OCI-LY7 (cell line): ENCODE measurements around the gene ADGRD1.
"Not testable (repeated sequence)": the region's sequence is repeated elsewhere in the genome, so short reads cannot be mapped to it uniquely, and the experiment has no call there.

Source experiments
- EZH2phosphoT487 ChIP-seq: fragments of 200-600 bp; sonication (generic); IDR thresholded peaks from 2 replicates; pipeline ENCODE4 v1.6.1; 2018; ENCODE audit warnings: low read depth, borderline replicate concordance, mild to moderate bottlenecking, mixed run types, antibody characterized with exemption, low read length, moderate library complexity, mixed read lengths
- TF ChIP-seq, protein P1 (sequence below): fragments of 200-600 bp; sonication (generic); conservative IDR thresholded peaks from 2 replicates; pipeline ENCODE4 v1.5.1; 2014; ENCODE audit warnings: mild to moderate bottlenecking, antibody characterized with exemption, low read length, moderate library complexity, mixed read lengths

DNA sequence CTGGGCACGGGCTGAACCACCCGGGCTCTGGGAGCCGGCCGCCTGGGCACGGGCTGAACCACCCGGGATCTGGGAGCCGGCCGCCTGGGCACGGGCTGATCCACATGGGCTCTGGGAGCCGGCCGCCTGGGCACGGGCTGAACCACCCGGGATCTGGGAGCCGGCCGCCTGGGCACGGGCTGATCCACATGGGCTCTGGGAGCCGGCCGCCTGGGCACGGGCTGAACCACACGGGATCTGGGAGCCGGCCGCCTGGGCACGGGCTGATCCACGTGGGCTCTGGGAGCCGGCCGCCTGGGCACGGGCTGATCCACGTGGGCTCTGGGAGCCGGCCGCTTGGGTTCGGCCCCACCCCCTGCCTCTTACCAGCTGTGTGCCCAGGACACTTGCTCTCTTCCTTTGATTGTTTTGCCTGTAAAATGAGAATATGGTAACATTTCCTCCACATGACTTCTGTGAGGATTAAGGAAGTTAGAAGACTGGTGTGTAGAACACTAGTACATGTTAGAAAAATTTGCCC lies 48.7 kb upstream of the ADGRD1 start:
- TF ChIP-seq, protein P1, sequence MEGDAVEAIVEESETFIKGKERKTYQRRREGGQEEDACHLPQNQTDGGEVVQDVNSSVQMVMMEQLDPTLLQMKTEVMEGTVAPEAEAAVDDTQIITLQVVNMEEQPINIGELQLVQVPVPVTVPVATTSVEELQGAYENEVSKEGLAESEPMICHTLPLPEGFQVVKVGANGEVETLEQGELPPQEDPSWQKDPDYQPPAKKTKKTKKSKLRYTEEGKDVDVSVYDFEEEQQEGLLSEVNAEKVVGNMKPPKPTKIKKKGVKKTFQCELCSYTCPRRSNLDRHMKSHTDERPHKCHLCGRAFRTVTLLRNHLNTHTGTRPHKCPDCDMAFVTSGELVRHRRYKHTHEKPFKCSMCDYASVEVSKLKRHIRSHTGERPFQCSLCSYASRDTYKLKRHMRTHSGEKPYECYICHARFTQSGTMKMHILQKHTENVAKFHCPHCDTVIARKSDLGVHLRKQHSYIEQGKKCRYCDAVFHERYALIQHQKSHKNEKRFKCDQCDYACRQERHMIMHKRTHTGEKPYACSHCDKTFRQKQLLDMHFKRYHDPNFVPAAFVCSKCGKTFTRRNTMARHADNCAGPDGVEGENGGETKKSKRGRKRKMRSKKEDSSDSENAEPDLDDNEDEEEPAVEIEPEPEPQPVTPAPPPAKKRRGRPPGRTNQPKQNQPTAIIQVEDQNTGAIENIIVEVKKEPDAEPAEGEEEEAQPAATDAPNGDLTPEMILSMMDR, result not testable (repeated sequence)
- TF ChIP-seq EZH2phosphoT487, result not testable (repeated sequence)
